ENCODE measurements around the gene SAPCD1.

The SAPCD1 gene

DNA sequence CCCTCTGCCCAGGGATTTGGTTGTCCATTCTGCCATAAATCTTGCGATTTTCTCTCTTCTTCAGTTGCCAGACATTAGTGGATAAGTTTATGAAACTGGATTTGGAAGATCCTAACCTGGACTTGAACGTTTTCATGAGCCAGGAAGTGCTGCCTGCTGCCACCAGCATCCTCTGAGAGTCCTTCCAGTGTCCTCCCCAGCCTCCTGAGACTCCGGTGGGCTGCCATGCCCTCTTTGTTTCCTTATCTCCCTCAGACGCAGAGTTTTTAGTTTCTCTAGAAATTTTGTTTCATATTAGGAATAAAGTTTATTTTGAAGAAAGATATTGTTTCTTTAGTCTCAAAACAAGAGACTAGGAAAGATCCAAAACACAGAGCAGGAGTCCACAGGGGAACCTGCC lies at the start of gene SAPCD1:
SAPCD1 (plus strand) TSS at position 301 of the 400 bp plus-strand sequence. CDS start 399 bp downstream, outside the sequence.
- no peak for DNase-seq

DNA sequence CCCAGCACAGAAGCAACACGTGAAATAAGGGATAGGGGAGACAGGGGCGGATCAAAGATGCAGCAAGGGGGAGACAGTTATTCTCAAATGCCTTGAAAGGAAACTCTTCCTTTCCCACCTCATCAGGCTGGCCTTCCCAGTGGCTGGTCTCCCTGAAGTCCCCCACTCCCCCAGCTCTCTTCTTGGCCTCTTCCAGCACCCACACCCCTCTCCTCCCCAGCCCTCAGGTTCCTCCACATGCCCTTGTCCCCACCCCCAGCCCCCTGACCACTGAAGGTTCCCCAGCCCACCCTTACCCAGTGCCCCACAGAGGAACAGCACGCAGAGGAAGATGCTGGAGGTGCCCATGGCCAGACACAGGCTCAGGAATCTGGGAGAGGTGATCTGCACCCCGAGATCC lies 49.0 kb upstream of the SAPCD1 start:
- no peak for DNase-seq

- DNase-seq: no peak
Measured at GRCh38 chr6:31713991-31714684, 48.3 kb upstream of the SAPCD1 start.

GRCh38 chr6:31715022-31715958 lies 47.2 kb upstream of the SAPCD1 start, which contains the start of gene LY6G6D:
TSS of gene LY6G6D (plus strand) at chr6:31715348. CDS start at chr6:31715356, 8 bp downstream.
- no peak for DNase-seq

- no peak for DNase-seq
Measured at GRCh38 chr6:31717499-31718222, 44.8 kb upstream of the SAPCD1 start.

DNA sequence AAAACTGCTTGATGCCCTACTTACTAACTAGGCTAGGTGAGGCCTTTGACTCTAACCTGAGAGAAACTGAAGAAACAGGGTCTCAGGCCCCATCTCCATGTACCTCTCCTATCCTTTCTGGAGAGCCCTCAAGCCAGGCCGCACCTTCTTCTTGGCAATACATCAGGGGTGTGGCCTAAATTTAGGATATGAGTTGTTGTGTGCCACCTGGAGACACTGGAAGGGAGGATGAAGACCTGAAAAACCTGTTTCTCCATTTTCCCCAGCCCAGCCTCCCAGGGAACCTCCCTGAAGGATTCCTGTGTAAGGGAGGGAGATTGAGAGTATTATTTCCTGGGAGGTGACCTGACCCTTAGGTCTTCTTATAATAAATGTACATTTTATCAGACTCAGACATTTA lies 44.2 kb upstream of the SAPCD1 start:
- no peak for DNase-seq

DNA sequence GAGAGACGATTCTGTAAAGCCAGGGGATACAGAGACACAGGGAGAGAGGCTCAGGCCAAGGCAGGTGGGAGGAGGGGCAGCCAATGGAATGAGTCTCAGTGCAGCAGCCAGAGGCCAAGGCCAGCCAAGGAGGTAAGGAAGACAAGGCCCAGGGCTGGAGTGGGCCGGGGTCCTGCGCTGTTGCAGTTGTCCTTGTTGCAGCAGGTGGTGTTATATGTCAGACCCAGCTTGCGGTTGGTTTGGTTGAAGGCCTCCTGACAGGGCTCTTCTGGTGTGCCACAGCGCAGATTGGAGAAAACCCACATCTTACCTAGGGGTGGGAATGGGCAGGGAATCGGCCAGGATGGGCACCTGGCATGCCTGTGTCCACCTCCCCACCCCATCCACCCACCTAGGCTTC lies 43.5 kb upstream of the SAPCD1 start:
- DNase-seq: no peak

- DNase-seq: no peak
Measured at GRCh38 chr6:31720196-31720770, 42.2 kb upstream of the SAPCD1 start.

- no peak for DNase-seq
Measured at GRCh38 chr6:31721351-31722020, 41.0 kb upstream of the SAPCD1 start, which contains the start of gene LY6G6C. TSS of gene LY6G6C (minus strand) at chr6:31721746. CDS start at chr6:31721679, 67 bp downstream.

- DNase-seq: no peak
Measured at GRCh38 chr6:31722173-31722572, 40.3 kb upstream of the SAPCD1 start.

- no peak for DNase-seq
Measured at GRCh38 chr6:31723245-31723979, 39.0 kb upstream of the SAPCD1 start, which contains the start of gene MPIG6B. TSS of gene MPIG6B (plus strand) at chr6:31723373. CDS start at chr6:31723384, 11 bp downstream.

- DNase-seq: no peak
Measured at GRCh38 chr6:31723980-31724691, 38.3 kb upstream of the SAPCD1 start.

- no peak for DNase-seq
Measured at GRCh38 chr6:31725502-31726350, 36.7 kb upstream of the SAPCD1 start.

GRCh38 chr6:31727034-31727716 lies 35.3 kb upstream of the SAPCD1 start:
- DNase-seq: no peak

- no peak for DNase-seq
Measured at GRCh38 chr6:31727717-31728671, 34.5 kb upstream of the SAPCD1 start.

GRCh38 chr6:31728767-31729514 lies 33.5 kb upstream of the SAPCD1 start, which contains the start of gene DDAH2:
TSS of gene DDAH2 (minus strand) at chr6:31729299. CDS start at chr6:31729161, 138 bp downstream.
- DNase-seq: no peak

- peak; percentile 86 for DNase-seq
Measured at GRCh38 chr6:31729515-31729978, 32.9 kb upstream of the SAPCD1 start.
